H9 (cell line): ENCODE measurements around the gene KIF5A. TPM values are rescaled to one million over a fixed set of nuclear protein-coding genes. Genes with fewer than 3 reads are reported as not detected.

Source experiments
- DNase-seq: peaks from one replicate; pipeline ENCODE4 v3.0.0-alpha.2; 2017
- H2AFZ ChIP-seq: one replicate; pipeline ENCODE4 v1.6.1; 2013; ENCODE audit warnings: mild to moderate bottlenecking, low read length, control low read depth, moderate library complexity
- H2AK5ac ChIP-seq: 2 replicates; pipeline ENCODE4 v1.6.1; 2013; ENCODE audit warnings: low read length, control low read depth, mixed read lengths; ENCODE audit not compliant: insufficient read length
- H2BK120ac ChIP-seq: one replicate; pipeline ENCODE4 v1.6.1; 2013; ENCODE audit warnings: low read depth, mild to moderate bottlenecking, low read length, control low read depth, inconsistent platforms; ENCODE audit not compliant: poor library complexity, severe bottlenecking
- H2BK12ac ChIP-seq: 2 replicates; pipeline ENCODE4 v1.6.1; 2013; ENCODE audit warnings: low read length, control low read depth, mixed read lengths, low read depth; ENCODE audit not compliant: insufficient read length
- H2BK15ac ChIP-seq: 2 replicates; pipeline ENCODE4 v1.6.1; 2013; ENCODE audit warnings: low read depth, low read length, control low read depth
- H2BK20ac ChIP-seq: one replicate; pipeline ENCODE4 v1.6.1; 2013; ENCODE audit warnings: low read depth, mild to moderate bottlenecking, low read length, control low read depth, inconsistent platforms; ENCODE audit not compliant: poor library complexity, severe bottlenecking
- H2BK5ac ChIP-seq: 2 replicates; pipeline ENCODE4 v1.6.1; 2013; ENCODE audit warnings: low read length, control low read depth, mixed read lengths; ENCODE audit not compliant: insufficient read length
- H3K14ac ChIP-seq: 2 replicates; pipeline ENCODE4 v1.6.1; 2013; ENCODE audit warnings: low read length, control low read depth; ENCODE audit not compliant: insufficient read depth
- H3K18ac ChIP-seq: 2 replicates; pipeline ENCODE4 v1.6.1; 2013; ENCODE audit warnings: low read depth, mild to moderate bottlenecking, mixed read lengths, low read length, control low read depth; ENCODE audit not compliant: insufficient read length
- H3K23ac ChIP-seq: 2 replicates; pipeline ENCODE4 v1.6.1; 2013; ENCODE audit warnings: low read length, control low read depth, mixed read lengths, low read depth; ENCODE audit not compliant: insufficient read length
- H3K23me2 ChIP-seq: 2 replicates; pipeline ENCODE4 v1.6.1; 2013; ENCODE audit warnings: low read depth, mild to moderate bottlenecking, mixed read lengths, low read length, control low read depth; ENCODE audit not compliant: insufficient read length, poor library complexity, severe bottlenecking
- H3K27ac ChIP-seq: 2 replicates; pipeline ENCODE4 v1.5.1; 2013; ENCODE audit warnings: low read length, control low read depth, mixed read lengths, low read depth; ENCODE audit not compliant: insufficient read length
- H3K27me3 ChIP-seq: 2 replicates; pipeline ENCODE4 v1.6.1; 2013; ENCODE audit warnings: low read length, control low read depth, inconsistent platforms; ENCODE audit not compliant: insufficient read depth
- H3K4ac ChIP-seq: 2 replicates; pipeline ENCODE4 v1.6.1; 2013; ENCODE audit warnings: low read depth, mild to moderate bottlenecking, control low read depth, inconsistent platforms, low read length, moderate library complexity
- H3K4me1 ChIP-seq: 2 replicates; pipeline ENCODE4 v1.6.1; 2013; ENCODE audit warnings: low read length, control low read depth, inconsistent platforms; ENCODE audit not compliant: insufficient read depth
- H3K4me2 ChIP-seq: 2 replicates; pipeline ENCODE4 v1.6.1; 2013; ENCODE audit warnings: low read length, control low read depth, mixed read lengths; ENCODE audit not compliant: insufficient read length, insufficient read depth
- H3K56ac ChIP-seq: 2 replicates; pipeline ENCODE4 v1.6.1; 2013; ENCODE audit warnings: low read depth, mild to moderate bottlenecking, mixed read lengths, low read length, control low read depth; ENCODE audit not compliant: insufficient read length
- H3K79me1 ChIP-seq: 2 replicates; pipeline ENCODE4 v1.6.1; 2013; ENCODE audit warnings: low read depth, mild to moderate bottlenecking, moderate library complexity, low read length, control low read depth, inconsistent platforms; ENCODE audit not compliant: insufficient read depth, poor library complexity, severe bottlenecking
- H3K79me2 ChIP-seq: 2 replicates; pipeline ENCODE4 v1.6.1; 2013; ENCODE audit warnings: low read length, control low read depth, inconsistent platforms; ENCODE audit not compliant: insufficient read depth
- H3K9ac ChIP-seq: 2 replicates; pipeline ENCODE4 v1.6.1; 2013; ENCODE audit warnings: low read length, control low read depth, mixed read lengths; ENCODE audit not compliant: insufficient read length; ENCODE audit errors: extremely low read depth
- H3K9me3 ChIP-seq: one replicate; pipeline ENCODE4 v1.6.1; 2013; ENCODE audit warnings: low read depth, low read length, inconsistent platforms; ENCODE audit not compliant: control insufficient read depth
- H3T11ph ChIP-seq: one replicate; pipeline ENCODE4 v1.6.1; 2013; ENCODE audit warnings: mild to moderate bottlenecking, low read length, control low read depth, inconsistent platforms
- H4K20me1 ChIP-seq: one replicate; pipeline ENCODE4 v1.6.1; 2013; ENCODE audit not compliant: control insufficient read depth, insufficient read length, insufficient read depth
- H4K5ac ChIP-seq: 2 replicates; pipeline ENCODE4 v1.6.1; 2013; ENCODE audit warnings: low read depth, mild to moderate bottlenecking, mixed read lengths, low read length, control low read depth; ENCODE audit not compliant: insufficient read length
- H4K8ac ChIP-seq: replicated peaks from 2 replicates; pipeline ENCODE4 v1.6.1; 2013; ENCODE audit warnings: low read length, control low read depth, mixed read lengths, low read depth; ENCODE audit not compliant: insufficient read length
- H4K91ac ChIP-seq: 2 replicates; pipeline ENCODE4 v1.6.1; 2013; ENCODE audit warnings: low read depth, mild to moderate bottlenecking, moderate library complexity, mixed read lengths, low read length, control low read depth; ENCODE audit not compliant: insufficient read length
- H3K27ac Mint-ChIP-seq, 3 experiments: 2 replicates in 2 of 3; 3 replicates in 1 of 3; pipeline ENCODE4 v1.8.0; 2020 to 2021; ENCODE audit warnings: mixed read lengths in 3 of 3, mild to moderate bottlenecking in 1 of 3, moderate library complexity in 1 of 3
- H3K27me3 Mint-ChIP-seq: 2 replicates; pipeline ENCODE4 v1.8.0; 2021; ENCODE audit warnings: low read depth, mild to moderate bottlenecking, moderate library complexity, mixed read lengths
- H3K36me3 Mint-ChIP-seq, 3 experiments: 2 replicates in 2 of 3; 3 replicates in 1 of 3; pipeline ENCODE4 v1.8.0; 2020 to 2021; ENCODE audit warnings: low read depth in 3 of 3, mixed read lengths in 3 of 3; ENCODE audit not compliant: insufficient read depth in 1 of 3
- H3K4me1 Mint-ChIP-seq, 2 experiments: 2 replicates each; pipeline ENCODE4 v1.8.0; 2020; ENCODE audit warnings: mixed read lengths in 2 of 2
- H3K4me3 Mint-ChIP-seq, 2 experiments: 2 replicates in 1 of 2; 3 replicates in 1 of 2; pipeline ENCODE4 v1.8.0; 2020 to 2021; ENCODE audit warnings: mild to moderate bottlenecking in 2 of 2, mixed read lengths in 2 of 2, moderate library complexity in 1 of 2
- H3K9me3 Mint-ChIP-seq, 2 experiments: 2 replicates in 1 of 2; 3 replicates in 1 of 2; pipeline ENCODE4 v1.8.0; 2020; ENCODE audit warnings: mild to moderate bottlenecking in 2 of 2, mixed read lengths in 2 of 2, moderate library complexity in 1 of 2
- CTCF ChIP-seq: fragments of 200-600 bp; sonication (generic); conservative IDR thresholded peaks from 3 replicates; pipeline ENCODE4 v1.8.0; 2021; ENCODE audit warnings: antibody characterized with exemption, mild to moderate bottlenecking
- WGBS: extraction: QIAGEN DNeasy Blood & Tissue Kit; methylation state at CpG from one replicate; pipeline ENCODE4 v1.1.7; 2013; ENCODE audit warnings: missing lambda C conversion rate, low lambda C conversion rate, mixed read lengths; ENCODE audit not compliant: insufficient read length; ENCODE audit errors: extremely low coverage; 5-methylcytosine and 5-hydroxymethylcytosine counted together
- total RNA-seq: library from RNA; stranded (reverse); gene quantifications from 2 replicates; pipeline ENCODE4 v1.2.1, GENCODE V29; 2021

KIF5A gene
- total RNA-seq, 1 experiment from 2014 or later = 18.5 TPM

- TF ChIP-seq CTCF = no peak
- peak within 1 kb of the TSS; percentile 58 for H3K4me2 ChIP-seq
- H4K8ac ChIP-seq = no peak within 1 kb of the TSS
- H3K9ac ChIP-seq = peak within 1 kb of the TSS; percentile 35
- no peaks in the 10 kb centered on the region for H3K27me3 Mint-ChIP-seq
- H3K4me3 Mint-ChIP-seq = peak within 1 kb of the TSS; percentile 84 to 93
- H3T11ph ChIP-seq = no peak within 1 kb of the TSS
- no peaks in the 10 kb centered on the region for H4K20me1 ChIP-seq
- peak within 1 kb of the TSS; percentile 85 for H3K18ac ChIP-seq
- H3K14ac ChIP-seq = peak within 1 kb of the TSS; percentile 54
- H2BK5ac ChIP-seq = no peak within 1 kb of the TSS
- peak; percentile 98 for DNase-seq
- no peak within 1 kb of the TSS for H3K4ac ChIP-seq
- H2BK12ac ChIP-seq = no peak within 1 kb of the TSS
- H3K36me3 Mint-ChIP-seq = peaks cover 0 to 15% (median 10%) of the 10 kb centered on the region in 3 experiments; a peak in 6 of 7 replicates
- no peak within 1 kb of the TSS for H2BK15ac ChIP-seq
- H2AK5ac ChIP-seq = no peak within 1 kb of the TSS
- H2AFZ ChIP-seq = peak within 1 kb of the TSS; percentile 24
- H3K23ac ChIP-seq = no peak within 1 kb of the TSS
- H3K23me2 ChIP-seq = peaks cover 16% of the 10 kb centered on the region
- H4K5ac ChIP-seq = no peak within 1 kb of the TSS
- H3K9me3 ChIP-seq = no peaks in the 10 kb centered on the region
- H3K27ac Mint-ChIP-seq = peak within 1 kb of the TSS; percentile 7 to 92 (median 73); a peak in 5 of 7 replicates
- H2BK20ac ChIP-seq = no peak within 1 kb of the TSS
- H4K91ac ChIP-seq = no peak within 1 kb of the TSS
- peaks cover 8% of the 10 kb centered on the region for H3K79me1 ChIP-seq
- H3K27ac ChIP-seq = peak within 1 kb of the TSS; percentile 36
- no peaks in the 10 kb centered on the region for H3K9me3 Mint-ChIP-seq
- H3K4me1 ChIP-seq = peaks cover 5% of the 10 kb centered on the region; the same call in 1 of the 2 replicates
- no peak within 1 kb of the TSS for H3K56ac ChIP-seq
- H2BK120ac ChIP-seq = no peak within 1 kb of the TSS
- no CpG with 5 or more reads among the region's 69 CpGs for WGBS
- H3K4me1 Mint-ChIP-seq = peaks cover 15 to 20% of the 10 kb centered on the region in 2 experiments
- no peaks in the 10 kb centered on the region for H3K27me3 ChIP-seq
- peaks cover 3% of the 10 kb centered on the region; the same call in 1 of the 2 replicates for H3K79me2 ChIP-seq
These were observed 41.3 kb downstream of the KIF5A start, which contains the start of gene PIP4K2C for GRCh38 chr12:57590864-57591781. Gene PIP4K2C, plus strand, starts transcription at chr12:57591192. Its CDS starts 98 bp downstream, at chr12:57591290.
